NCI-H2196 (cell line): ENCODE data around the gene CCNB2.
"Not testable (repeated sequence)": the region's sequence is repeated elsewhere in the genome, so short reads cannot be mapped to it uniquely, and the experiment has no call there.

ENCODE experiments used
- DNase-seq: peaks from one replicate; lab custom pipeline; 2025; ENCODE audit not compliant: unreplicated experiment; lab: John Stamatoyannopoulos, UW

CCNB2 gene

GRCh38 chr15:59104912-59105732, at the start of gene CCNB2:
Gene CCNB2, plus strand, starts transcription at chr15:59105146. Its CDS starts 123 bp downstream, at chr15:59105269.
- DNase-seq, result peak; percentile 77

- no peak for DNase-seq
These were observed 45.8 kb upstream of the CCNB2 start for GRCh38 chr15:59059076-59059597.

- no peak for DNase-seq
These were observed 44.6 kb upstream of the CCNB2 start for GRCh38 chr15:59060348-59060747.

GRCh38 chr15:59063042-59063441, 41.9 kb upstream of the CCNB2 start:
- DNase-seq, result no peak

- DNase-seq, result no peak
These were observed 35.5 kb upstream of the CCNB2 start for GRCh38 chr15:59069430-59069829.

GRCh38 chr15:59074607-59075006, 30.3 kb upstream of the CCNB2 start:
- DNase-seq, result no peak

GRCh38 chr15:59087731-59088130, 17.2 kb upstream of the CCNB2 start:
- no peak for DNase-seq

- no peak for DNase-seq
These were observed 10.9 kb upstream of the CCNB2 start for GRCh38 chr15:59094077-59094476.

- no peak for DNase-seq
These were observed 8.5 kb upstream of the CCNB2 start for GRCh38 chr15:59096429-59096828.

- DNase-seq, result no peak
These were observed 5.7 kb upstream of the CCNB2 start for GRCh38 chr15:59099162-59099685.

GRCh38 chr15:59104602-59104911, 389 bp upstream of the CCNB2 start:
- no peak for DNase-seq

GRCh38 chr15:59105854-59106253, 908 bp downstream of the CCNB2 start:
- DNase-seq, result no peak

GRCh38 chr15:59111251-59111650, 6.3 kb downstream of the CCNB2 start:
- DNase-seq, result no peak

- DNase-seq, result no peak
These were observed 10.1 kb downstream of the CCNB2 start for GRCh38 chr15:59115047-59115446.

GRCh38 chr15:59116141-59116540, 11.2 kb downstream of the CCNB2 start:
- DNase-seq, result no peak

- no peak for DNase-seq
These were observed 11.8 kb downstream of the CCNB2 start for GRCh38 chr15:59116771-59117170.

GRCh38 chr15:59119625-59120024, 14.7 kb downstream of the CCNB2 start:
- no peak for DNase-seq

- DNase-seq, result no peak
These were observed 16.0 kb downstream of the CCNB2 start for GRCh38 chr15:59120937-59121336.

- no peak for DNase-seq
These were observed 19.3 kb downstream of the CCNB2 start for GRCh38 chr15:59124261-59124660.

GRCh38 chr15:59125683-59126082, 20.7 kb downstream of the CCNB2 start:
- DNase-seq, result not testable (repeated sequence)

- not testable (repeated sequence) for DNase-seq
These were observed 22.3 kb downstream of the CCNB2 start for GRCh38 chr15:59127255-59127654.

GRCh38 chr15:59131456-59131855, 26.5 kb downstream of the CCNB2 start:
- DNase-seq, result no peak
